B cell (primary cell): ENCODE results near the gene ARHGEF4. TPM values are rescaled to one million over a fixed set of nuclear protein-coding genes. Genes with fewer than 3 reads are reported as not detected.

ENCODE experiments used
- ATAC-seq: fragments of 200-7000 bp; cut with Tn5 transposase; one replicate; pipeline ENCODE4 v1.10.0; 2021; ENCODE audit warnings: low read depth, mild to moderate bottlenecking, moderate number of reproducible peaks, moderate library complexity
- CTCF ChIA-PET: fragments of 350-600 bp; sonication (Branson Sonifier 250); formaldehyde crosslinking; loops from one replicate; lab custom pipeline; 2021; ENCODE audit warnings: antibody characterized with exemption, inconsistent platforms; lab: Charles Lee
- POLR2A ChIA-PET: fragments of 350-600 bp; sonication (Branson Sonifier 250); formaldehyde crosslinking; loops from one replicate; lab custom pipeline; 2021; ENCODE audit warnings: antibody characterized with exemption; lab: Charles Lee
- DNase-seq: peaks from one replicate; pipeline ENCODE4 v3.0.0; 2013
- H2AFZ ChIP-seq: 2 replicates; pipeline ENCODE4 v1.6.1; 2012; ENCODE audit warnings: mild to moderate bottlenecking, low read depth, low read length; ENCODE audit not compliant: insufficient read depth, poor library complexity, severe bottlenecking
- H3K27ac ChIP-seq, 2 donors: 1 replicate in 1 of 2; 2 replicates in 1 of 2; pipeline ENCODE4 v1.5.1; 2012 to 2013; ENCODE audit warnings: low read length in 2 of 2, mild to moderate bottlenecking in 2 of 2, moderate library complexity in 1 of 2
- H3K27me3 ChIP-seq, 4 experiments: fragments of 200-600 bp in 1 of 4; sonication (generic) in 1 of 4; replicated peaks in 1 of 4; 1 replicate in 2 of 4; 2 replicates in 2 of 4; pipeline versions ENCODE4 v1.6.1 to v1.7.0; 2013 to 2016; ENCODE audit warnings: low read length in 3 of 4, mild to moderate bottlenecking in 2 of 4, mixed read lengths in 1 of 4, moderate library complexity in 1 of 4; ENCODE audit not compliant: insufficient read depth in 4 of 4, control insufficient read depth in 3 of 4; ENCODE audit errors: control extremely low read depth in 1 of 4
- H3K36me3 ChIP-seq, 2 experiments: replicated peaks in 1 of 2; 1 replicate in 1 of 2; 2 replicates in 1 of 2; pipeline versions ENCODE4 v1.6.1 to v1.7.1; 2013; ENCODE audit warnings: low read length in 1 of 2; ENCODE audit not compliant: insufficient read depth in 2 of 2, control insufficient read depth in 1 of 2; ENCODE audit errors: control extremely low read depth in 1 of 2, extremely low read depth in 1 of 2
- H3K4me1 ChIP-seq, 2 donors: fragments of 200-600 bp in 1 of 2; sonication (generic) in 1 of 2; 1 replicate in 1 of 2; 2 replicates in 1 of 2; pipeline versions ENCODE4 v1.5.1 to v1.6.1; 2013 to 2017; ENCODE audit warnings: low read length in 2 of 2; ENCODE audit not compliant: control insufficient read depth in 2 of 2, insufficient read depth in 2 of 2
- H3K4me2 ChIP-seq: replicated peaks from 2 replicates; pipeline ENCODE3; 2012; ENCODE audit warnings: mild to moderate bottlenecking, low read depth, low read length; ENCODE audit not compliant: poor library complexity, severe bottlenecking
- H3K4me3 ChIP-seq, 5 experiments: fragments of 200-600 bp in 1 of 5; sonication (generic) in 1 of 5; 1 replicate in 3 of 5; 2 replicates in 2 of 5; pipeline versions ENCODE4 v1.5.1 to v1.7.0; 2011 to 2016; ENCODE audit warnings: low read length in 4 of 5, mild to moderate bottlenecking in 4 of 5, low read depth in 2 of 5, control low read depth in 1 of 5, moderate library complexity in 1 of 5; ENCODE audit not compliant: insufficient read depth in 1 of 5; ENCODE audit errors: control extremely low read depth in 1 of 5, extremely low read depth in 1 of 5
- H3K79me2 ChIP-seq: fragments of 200-600 bp; sonication (generic); one replicate; pipeline ENCODE4 v1.6.0; 2016; ENCODE audit warnings: low read length; ENCODE audit not compliant: control insufficient read depth, insufficient read depth
- H3K9ac ChIP-seq: fragments of 200-600 bp; sonication (generic); 2 replicates; pipeline ENCODE4 v1.6.1; 2017; ENCODE audit warnings: mild to moderate bottlenecking, low read length, moderate library complexity
- H3K9me3 ChIP-seq, 3 donors: one replicate each; pipeline versions ENCODE4 v1.6.1 to v1.7.1; 2013; ENCODE audit warnings: low read length in 2 of 3; ENCODE audit not compliant: control insufficient read depth in 2 of 3, insufficient read depth in 1 of 3; ENCODE audit errors: control extremely low read depth in 1 of 3
- H4K20me1 ChIP-seq: 2 replicates; pipeline ENCODE4 v1.6.0; 2012; ENCODE audit warnings: mild to moderate bottlenecking, low read length; ENCODE audit not compliant: insufficient read depth, control insufficient read depth, poor library complexity, severe bottlenecking
- H3K27ac Mint-ChIP-seq: one replicate; pipeline ENCODE4 v1.8.0; 2021; ENCODE audit warnings: mixed read lengths
- H3K27me3 Mint-ChIP-seq: one replicate; pipeline ENCODE4 v1.8.0; 2021; ENCODE audit warnings: mixed read lengths
- H3K4me1 Mint-ChIP-seq: one replicate; pipeline ENCODE4 v1.8.0; 2021; ENCODE audit warnings: mixed read lengths
- H3K4me3 Mint-ChIP-seq: one replicate; pipeline ENCODE4 v1.8.0; 2021; ENCODE audit warnings: mixed read lengths
- H3K9me3 Mint-ChIP-seq: one replicate; pipeline ENCODE4 v1.8.0; 2022; ENCODE audit warnings: mixed read lengths; ENCODE audit not compliant: insufficient read depth
- CTCF ChIP-seq: fragments of 200-600 bp; IDR thresholded peaks from one replicate; pipeline ENCODE4 v1.8.0; 2022; ENCODE audit warnings: antibody characterized with exemption, mild to moderate bottlenecking
- EZH2 ChIP-seq: IDR thresholded peaks from 2 replicates; pipeline ENCODE4 v1.6.1; 2012; ENCODE audit warnings: borderline replicate concordance, low read depth, mild to moderate bottlenecking, moderate library complexity, low read length; ENCODE audit not compliant: insufficient read depth, poor library complexity, severe bottlenecking
- WGBS: methylation state at CpG from one replicate; pipeline ENCODE4 v1.1.5; 2013; ENCODE audit warnings: missing lambda C conversion rate; ENCODE audit not compliant: insufficient coverage; 5-methylcytosine and 5-hydroxymethylcytosine counted together
- intact Hi-C: fragments of 100-400 bp; cut with micrococcal nuclease; formaldehyde crosslinking; loops from one replicate; pipeline ENCODE4 v1.10.0; 2022
- polyA plus RNA-seq: library from polyadenylated mRNA; depleted of rRNA; stranded (reverse); fragments of >200 nt; gene quantifications from 2 replicates; pipeline ENCODE4 v1.2.3, GENCODE V29; 2012
- total RNA-seq, 2 donors: library from RNA; stranded (reverse); fragments of 120-200 nt in 1 of 2; gene quantifications; 1 replicate in 1 of 2; 2 replicates in 1 of 2; pipeline versions ENCODE4 v1.2.3 to v1.2.4, GENCODE V29; 2013 to 2022

The ARHGEF4 gene
- total and polyA plus RNA-seq, 2 donors (not counting 1 experiment from before 2014, with no cell fraction given), result 2.1 TPM; not detected in 1

GRCh38 chr2:130853391-130853790, 16.7 kb downstream of the ARHGEF4 start:
- ATAC-seq (no peak), DNase-seq (no peak)
- 81% methylated on average over 8 of the region's 8 CpGs for WGBS
- TF ChIP-seq CTCF (no peak), EZH2 (no peak)
- Mint-ChIP-seq H3K4me3 (no peak overlapping the region), H3K27ac (no peak overlapping the region), H3K27me3 (peaks cover 10% of the 10 kb centered on the region), H3K4me1 (peaks cover 15% of the 10 kb centered on the region), H3K9me3 (no peaks in the 10 kb centered on the region)
- Histone ChIP-seq H3K27ac (no peak overlapping the region), H3K9me3 (peaks cover 1 to 3% (median 3%) of the 10 kb centered on the region in 3 donors), H3K79me2 (no peaks in the 10 kb centered on the region), H3K4me3 (no peak overlapping the region), H4K20me1 (no peaks in the 10 kb centered on the region), H3K36me3 (no peaks in the 10 kb centered on the region), H3K27me3 (peaks cover 0 to 3% (median 0%) of the 10 kb centered on the region in 4 experiments), H2AFZ (no peak overlapping the region), H3K4me1 (peaks cover 0 to 14% of the 10 kb centered on the region in 2 donors), H3K4me2 (no peak overlapping the region), H3K9ac (no peak overlapping the region)
- ChIA-PET CTCF (interaction anchor here (1.0 to 2.5 kb wide), 2 partner anchors 20 to 56 kb away, joined by 4 to 10 read pairs; no protein-coding TSS in a partner anchor), POLR2A (no interaction called here)
- intact Hi-C loops, result no loop called here

- Histone ChIP-seq H3K9ac (no peak overlapping the region), H4K20me1 (no peaks in the 10 kb centered on the region), H3K9me3 (peaks cover 1 to 3% (median 3%) of the 10 kb centered on the region in 3 donors), H2AFZ (no peak overlapping the region), H3K4me2 (no peak overlapping the region), H3K27ac (no peak overlapping the region), H3K79me2 (no peaks in the 10 kb centered on the region), H3K36me3 (no peaks in the 10 kb centered on the region), H3K4me3 (no peak overlapping the region), H3K4me1 (peaks cover 0 to 14% of the 10 kb centered on the region in 2 donors), H3K27me3 (peaks cover 0 to 3% (median 0%) of the 10 kb centered on the region in 4 experiments)
- whole genome bisulfite sequencing, result 89% methylated on average over 4 of the region's 5 CpGs
- Mint-ChIP-seq H3K9me3 (no peaks in the 10 kb centered on the region), H3K27ac (no peak overlapping the region), H3K27me3 (peaks cover 10% of the 10 kb centered on the region), H3K4me1 (peaks cover 15% of the 10 kb centered on the region), H3K4me3 (no peak overlapping the region)
- TF ChIP-seq EZH2 (no peak), CTCF (no peak)
- ATAC-seq, result no peak
- ChIA-PET CTCF (interaction anchor here (1.0 kb wide), 1 partner anchor 19 kb away, joined by 4 read pairs; no protein-coding TSS in a partner anchor), POLR2A (no interaction called here)
- no peak for DNase-seq
- intact Hi-C loops, result no loop called here
Observed at GRCh38 chr2:130854301-130854700, 17.6 kb downstream of the ARHGEF4 start.
